Measurements from ENCODE around the gene BBS12.

Gene BBS12

GRCh38 chr4:122772311-122772710, 39.8 kb downstream of the BBS12 start:
- ATAC-seq: no peak
- no peak for TF ChIP-seq TCF4 (CRISPR knock-in tag; IDR thresholded peaks at IDR 0.05; ENCODE audit: borderline replicate concordance)
- TF ChIP-seq ZNF8 (CRISPR knock-in tag; IDR thresholded peaks at IDR 0.05): no peak
- no peak for TF ChIP-seq POU6F1 (CRISPR knock-in tag; IDR thresholded peaks at IDR 0.05; ENCODE audit: borderline replicate concordance, low read depth)
- no peak for TF ChIP-seq CREB5 (CRISPR knock-in tag; IDR thresholded peaks at IDR 0.05; ENCODE audit: low read depth)
- TF ChIP-seq ZC3H10 (CRISPR knock-in tag; IDR thresholded peaks at IDR 0.05): no peak
- TF ChIP-seq, protein P1, sequence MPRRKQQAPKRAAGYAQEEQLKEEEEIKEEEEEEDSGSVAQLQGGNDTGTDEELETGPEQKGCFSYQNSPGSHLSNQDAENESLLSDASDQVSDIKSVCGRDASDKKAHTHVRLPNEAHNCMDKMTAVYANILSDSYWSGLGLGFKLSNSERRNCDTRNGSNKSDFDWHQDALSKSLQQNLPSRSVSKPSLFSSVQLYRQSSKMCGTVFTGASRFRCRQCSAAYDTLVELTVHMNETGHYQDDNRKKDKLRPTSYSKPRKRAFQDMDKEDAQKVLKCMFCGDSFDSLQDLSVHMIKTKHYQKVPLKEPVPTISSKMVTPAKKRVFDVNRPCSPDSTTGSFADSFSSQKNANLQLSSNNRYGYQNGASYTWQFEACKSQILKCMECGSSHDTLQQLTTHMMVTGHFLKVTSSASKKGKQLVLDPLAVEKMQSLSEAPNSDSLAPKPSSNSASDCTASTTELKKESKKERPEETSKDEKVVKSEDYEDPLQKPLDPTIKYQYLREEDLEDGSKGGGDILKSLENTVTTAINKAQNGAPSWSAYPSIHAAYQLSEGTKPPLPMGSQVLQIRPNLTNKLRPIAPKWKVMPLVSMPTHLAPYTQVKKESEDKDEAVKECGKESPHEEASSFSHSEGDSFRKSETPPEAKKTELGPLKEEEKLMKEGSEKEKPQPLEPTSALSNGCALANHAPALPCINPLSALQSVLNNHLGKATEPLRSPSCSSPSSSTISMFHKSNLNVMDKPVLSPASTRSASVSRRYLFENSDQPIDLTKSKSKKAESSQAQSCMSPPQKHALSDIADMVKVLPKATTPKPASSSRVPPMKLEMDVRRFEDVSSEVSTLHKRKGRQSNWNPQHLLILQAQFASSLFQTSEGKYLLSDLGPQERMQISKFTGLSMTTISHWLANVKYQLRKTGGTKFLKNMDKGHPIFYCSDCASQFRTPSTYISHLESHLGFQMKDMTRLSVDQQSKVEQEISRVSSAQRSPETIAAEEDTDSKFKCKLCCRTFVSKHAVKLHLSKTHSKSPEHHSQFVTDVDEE (CRISPR knock-in tag; IDR thresholded peaks at IDR 0.05): no peak
- no peak for TF ChIP-seq OSR1 (CRISPR knock-in tag; IDR thresholded peaks at IDR 0.05)
- no peak for TF ChIP-seq PATZ1 (CRISPR knock-in tag; IDR thresholded peaks at IDR 0.05; ENCODE audit: borderline replicate concordance)
- TF ChIP-seq GLIS3 (CRISPR knock-in tag; IDR thresholded peaks at IDR 0.05): no peak
- TF ChIP-seq PPARA (CRISPR knock-in tag; IDR thresholded peaks at IDR 0.05; ENCODE audit: borderline replicate concordance): no peak
- TF ChIP-seq TOX (CRISPR knock-in tag; IDR thresholded peaks at IDR 0.05; ENCODE audit: borderline replicate concordance): no peak
- TF ChIP-seq SNAI2 (CRISPR knock-in tag; IDR thresholded peaks at IDR 0.05): no peak
- TF ChIP-seq ZNF70 (CRISPR knock-in tag; IDR thresholded peaks at IDR 0.05): no peak
- no peak for TF ChIP-seq ESRRG (CRISPR knock-in tag; IDR thresholded peaks at IDR 0.05)
- no peak for TF ChIP-seq RARB (CRISPR knock-in tag; IDR thresholded peaks at IDR 0.05)
- no peak for TF ChIP-seq ARNTL (CRISPR knock-in tag; IDR thresholded peaks at IDR 0.05; ENCODE audit: borderline replicate concordance, low read depth)

- ATAC-seq: no peak
- TF ChIP-seq ZFP3 (CRISPR knock-in tag; IDR thresholded peaks at IDR 0.05) (no peak), ZNF8 (CRISPR knock-in tag; IDR thresholded peaks at IDR 0.05) (no peak), ZNF565 (CRISPR knock-in tag; conservative IDR thresholded peaks at IDR 0.05; ENCODE audit: low read depth) (no peak), PPARA (CRISPR knock-in tag; IDR thresholded peaks at IDR 0.05; ENCODE audit: borderline replicate concordance) (no peak), RARB (CRISPR knock-in tag; IDR thresholded peaks at IDR 0.05) (no peak), ZNF70 (CRISPR knock-in tag; IDR thresholded peaks at IDR 0.05) (no peak), PATZ1 (CRISPR knock-in tag; IDR thresholded peaks at IDR 0.05; ENCODE audit: borderline replicate concordance) (no peak), ZFP30 (CRISPR knock-in tag; IDR thresholded peaks at IDR 0.05) (no peak), TCF4 (CRISPR knock-in tag; IDR thresholded peaks at IDR 0.05; ENCODE audit: borderline replicate concordance) (no peak), ARNTL (CRISPR knock-in tag; IDR thresholded peaks at IDR 0.05; ENCODE audit: borderline replicate concordance, low read depth) (no peak), ZC3H10 (CRISPR knock-in tag; IDR thresholded peaks at IDR 0.05) (no peak), CREB5 (CRISPR knock-in tag; IDR thresholded peaks at IDR 0.05; ENCODE audit: low read depth) (no peak), ESRRG (CRISPR knock-in tag; IDR thresholded peaks at IDR 0.05) (no peak), ISL1 (CRISPR knock-in tag; IDR thresholded peaks at IDR 0.05) (no peak)
- TF ChIP-seq, protein P2, sequence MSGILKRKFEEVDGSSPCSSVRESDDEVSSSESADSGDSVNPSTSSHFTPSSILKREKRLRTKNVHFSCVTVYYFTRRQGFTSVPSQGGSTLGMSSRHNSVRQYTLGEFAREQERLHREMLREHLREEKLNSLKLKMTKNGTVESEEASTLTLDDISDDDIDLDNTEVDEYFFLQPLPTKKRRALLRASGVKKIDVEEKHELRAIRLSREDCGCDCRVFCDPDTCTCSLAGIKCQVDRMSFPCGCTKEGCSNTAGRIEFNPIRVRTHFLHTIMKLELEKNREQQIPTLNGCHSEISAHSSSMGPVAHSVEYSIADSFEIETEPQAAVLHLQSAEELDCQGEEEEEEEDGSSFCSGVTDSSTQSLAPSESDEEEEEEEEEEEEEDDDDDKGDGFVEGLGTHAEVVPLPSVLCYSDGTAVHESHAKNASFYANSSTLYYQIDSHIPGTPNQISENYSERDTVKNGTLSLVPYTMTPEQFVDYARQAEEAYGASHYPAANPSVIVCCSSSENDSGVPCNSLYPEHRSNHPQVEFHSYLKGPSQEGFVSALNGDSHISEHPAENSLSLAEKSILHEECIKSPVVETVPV (CRISPR knock-in tag; IDR thresholded peaks at IDR 0.05): no peak
- TF ChIP-seq, protein P1 (CRISPR knock-in tag; IDR thresholded peaks at IDR 0.05): no peak
These were observed 40.5 kb downstream of the BBS12 start for GRCh38 chr4:122772986-122773385.

All from SK-N-SH treated with all-trans-retinoic acid at 6 μM for 48 hours (cell line).